Measurements from ENCODE around the gene PDXK. TPM values are rescaled to one million over a fixed set of nuclear protein-coding genes. Genes with fewer than 3 reads are reported as not detected.
A peak's percentile ranks its signal among the peaks of the same experiment; 100 is the strongest.

PDXK gene
- total and polyA plus RNA-seq, 2 of the 13 experiments (the other 11 are each of a cell fraction or from before 2014, with no cell fraction given): 114 to 184 TPM

DNA sequence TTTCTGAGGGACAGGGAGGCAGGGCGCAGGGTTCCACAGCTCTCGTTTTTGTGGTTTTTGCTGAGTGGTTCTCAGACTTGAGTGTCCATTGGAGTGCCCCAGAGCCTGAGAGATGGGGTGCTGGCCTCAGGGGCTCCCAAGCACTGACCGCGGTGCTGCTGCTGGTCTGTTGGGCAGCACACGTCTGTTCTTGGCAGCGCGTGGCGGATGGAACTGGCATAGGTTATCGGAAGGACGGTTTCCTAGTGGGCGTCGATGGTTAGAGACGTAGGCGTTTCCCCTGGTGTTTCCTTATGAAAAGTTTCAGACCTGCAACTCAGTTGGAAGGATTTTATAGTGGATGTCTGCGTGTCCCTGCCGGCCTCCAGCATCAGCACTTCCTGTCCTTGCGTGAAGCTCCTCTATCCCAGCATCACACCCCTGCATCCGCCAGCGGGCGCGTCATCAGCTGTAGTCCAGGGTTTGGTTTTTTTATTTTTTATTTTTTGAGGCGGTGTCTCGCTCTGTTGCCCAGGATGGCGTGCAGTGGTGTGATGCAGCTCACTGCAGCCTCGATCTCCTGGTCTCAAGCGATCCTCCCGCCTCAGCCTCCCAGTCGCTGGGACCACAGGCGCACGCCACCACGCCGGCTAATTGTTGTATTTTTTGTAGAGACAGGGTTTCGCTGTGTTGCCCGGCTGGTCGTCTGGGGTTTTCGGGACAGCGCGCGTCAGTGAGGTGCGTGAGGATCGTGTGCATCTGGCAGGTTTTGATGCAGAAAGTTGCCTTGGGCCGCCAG lies 82.3 kb downstream of the PDXK start:
- in situ Hi-C loops (cut with HindIII; ENCODE audit: extremely low pct_ligation_motif_present, low pct_unique_long_range_greater_than_20kb): no loop called here
- ChIA-PET POLR2A (interaction anchor here (1.0 kb wide), 1 partner anchor 11 kb away, joined by 4 read pairs; the partner anchor contains the start of gene RRP1), CTCF (ENCODE audit: low intra/inter-chr PET ratio, low total read pairs) (no interaction called here)
- H3K4me2 ChIP-seq (ENCODE audit: low read depth, low read length): no peak overlapping the region
- no peaks in the 10 kb centered on the region for H3K9me3 ChIP-seq (ENCODE audit: low read length)
- intact Hi-C loops (cut with micrococcal nuclease; ENCODE audit: unreplicated experiment): no loop called here
- no peak overlapping the region for H3K9ac ChIP-seq (ENCODE audit: insufficient read depth, low read depth, low read length)
- H4K20me1 ChIP-seq (ENCODE audit: insufficient read depth, low read length): no peaks in the 10 kb centered on the region
- FAIRE-seq (no peak), DNase-seq (ENCODE audit: low spot score) (no peak), ATAC-seq (no peak)
- H3K27me3 ChIP-seq (ENCODE audit: control insufficient read depth in 1 of 2, insufficient read depth in 2 of 2, low read length in 2 of 2): no peaks in the 10 kb centered on the region
- TF ChIP-seq RBFOX2 (IDR thresholded peaks at IDR 0.05; ENCODE audit: low read depth, low read length): 0 out of 2 replicates have a peak, but pooled peaks have one; percentile 38
- TF ChIP-seq, protein P1, sequence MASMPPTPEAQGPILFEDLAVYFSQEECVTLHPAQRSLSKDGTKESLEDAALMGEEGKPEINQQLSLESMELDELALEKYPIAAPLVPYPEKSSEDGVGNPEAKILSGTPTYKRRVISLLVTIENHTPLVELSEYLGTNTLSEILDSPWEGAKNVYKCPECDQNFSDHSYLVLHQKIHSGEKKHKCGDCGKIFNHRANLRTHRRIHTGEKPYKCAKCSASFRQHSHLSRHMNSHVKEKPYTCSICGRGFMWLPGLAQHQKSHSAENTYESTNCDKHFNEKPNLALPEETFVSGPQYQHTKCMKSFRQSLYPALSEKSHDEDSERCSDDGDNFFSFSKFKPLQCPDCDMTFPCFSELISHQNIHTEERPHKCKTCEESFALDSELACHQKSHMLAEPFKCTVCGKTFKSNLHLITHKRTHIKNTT (CRISPR knock-in tag; IDR thresholded peaks at IDR 0.05): no peak
- no peaks in the 10 kb centered on the region for H3K4me1 ChIP-seq (ENCODE audit: insufficient read depth, low read length)
- no peaks in the 10 kb centered on the region for H3K79me2 ChIP-seq (ENCODE audit: insufficient read depth, low read length)
- 97% methylated on average over 40 of the region's 42 CpGs for WGBS (ENCODE audit: low lambda C conversion rate)
- no peak overlapping the region for H3K4me3 ChIP-seq (replicated peaks in 1 of 3; ENCODE audit: insufficient read depth in 1 of 3, low read depth in 2 of 3, low read length in 3 of 3)
- H3K27ac ChIP-seq (ENCODE audit: extremely low read length, insufficient read depth, low read length): no peak overlapping the region
- no TSS peak for BruUV-seq (replicated peaks)
- H2AFZ ChIP-seq (ENCODE audit: low read length): no peak overlapping the region
- peaks cover 45 to 77% of the 10 kb centered on the region in 2 experiments for H3K36me3 ChIP-seq (replicated peaks in 1 of 2; ENCODE audit: control insufficient read depth in 1 of 2, insufficient read depth in 2 of 2, low read length in 2 of 2)

DNA sequence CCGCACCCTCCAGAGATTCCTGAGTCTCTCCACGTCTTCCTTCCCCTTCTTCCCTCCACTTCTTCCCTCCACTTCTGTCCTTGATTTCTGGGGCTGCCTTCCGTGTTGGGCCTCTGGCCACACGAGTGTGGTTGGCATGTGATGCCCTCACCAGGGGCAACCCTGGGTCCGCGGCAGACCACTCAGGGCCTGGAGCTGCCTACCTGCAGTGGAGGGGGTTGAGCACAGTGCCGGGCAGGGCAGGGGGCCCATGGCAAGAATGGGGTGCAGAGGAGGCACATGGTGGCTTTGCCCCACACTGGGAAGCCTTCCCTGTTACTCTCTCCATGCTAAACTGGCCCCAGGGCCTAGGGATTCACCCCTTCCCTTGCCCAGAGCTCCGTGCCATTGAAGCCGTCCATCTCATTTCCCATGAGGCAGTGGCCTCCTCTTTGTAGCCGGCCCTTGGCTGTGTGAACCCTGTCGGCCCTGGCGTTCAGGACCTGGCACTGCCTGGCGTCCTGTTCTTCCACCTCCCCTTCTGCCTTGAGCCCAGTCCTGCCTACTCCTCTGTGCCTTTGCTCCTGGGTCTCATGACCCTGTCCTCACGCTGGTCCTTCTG lies 83.9 kb downstream of the PDXK start:
- POLR2A ChIA-PET: no interaction called here
- no peak for FAIRE-seq

More for the DNA sequence above, 83.9 kb downstream of the PDXK start:
- intact Hi-C loops (cut with micrococcal nuclease; ENCODE audit: unreplicated experiment): no loop called here
- Histone ChIP-seq H3K4me3 (replicated peaks in 1 of 3; ENCODE audit: insufficient read depth in 1 of 3, low read depth in 2 of 3, low read length in 3 of 3) (no peak overlapping the region), H3K4me2 (ENCODE audit: low read depth, low read length) (no peak overlapping the region), H4K20me1 (ENCODE audit: insufficient read depth, low read length) (no peaks in the 10 kb centered on the region), H3K9me3 (ENCODE audit: low read length) (no peaks in the 10 kb centered on the region), H2AFZ (ENCODE audit: low read length) (no peak overlapping the region), H3K9ac (ENCODE audit: insufficient read depth, low read depth, low read length) (no peak overlapping the region), H3K36me3 (replicated peaks in 1 of 2; ENCODE audit: control insufficient read depth in 1 of 2, insufficient read depth in 2 of 2, low read length in 2 of 2) (peaks cover 34 to 61% of the 10 kb centered on the region in 2 experiments; a peak in 4 of 5 replicates), H3K4me1 (ENCODE audit: insufficient read depth, low read length) (no peaks in the 10 kb centered on the region), H3K27me3 (ENCODE audit: control insufficient read depth in 1 of 2, insufficient read depth in 2 of 2, low read length in 2 of 2) (no peaks in the 10 kb centered on the region), H3K27ac (ENCODE audit: extremely low read length, insufficient read depth, low read length) (no peak overlapping the region), H3K79me2 (ENCODE audit: insufficient read depth, low read length) (no peaks in the 10 kb centered on the region)
- TF ChIP-seq ZNF441 (CRISPR knock-in tag; IDR thresholded peaks at IDR 0.05; ENCODE audit: borderline replicate concordance) (no peak), AGO2 (optimal IDR thresholded peaks at IDR 0.05; ENCODE audit: low read depth, low read length) (peak; percentile 9)
- CTCF ChIA-PET (ENCODE audit: low intra/inter-chr PET ratio, low total read pairs): no interaction called here
- BruUV-seq (replicated peaks): no TSS peak
- ATAC-seq: no peak
- DNase-seq (ENCODE audit: low spot score): no peak
- 94% methylated on average over 14 of the region's 14 CpGs for WGBS (ENCODE audit: low lambda C conversion rate)
- in situ Hi-C loops (cut with HindIII; ENCODE audit: extremely low pct_ligation_motif_present, low pct_unique_long_range_greater_than_20kb): no loop called here

All from HepG2 (cell line).